Superior temporal gyrus (tissue), 1 donor: Measurements from ENCODE around the gene SP6.

Experiments
- DNase-seq: peaks from one replicate; pipeline ENCODE4 v3.0.0-alpha.2; 2016; ENCODE audit errors: extremely low spot score

SP6 gene

DNA sequence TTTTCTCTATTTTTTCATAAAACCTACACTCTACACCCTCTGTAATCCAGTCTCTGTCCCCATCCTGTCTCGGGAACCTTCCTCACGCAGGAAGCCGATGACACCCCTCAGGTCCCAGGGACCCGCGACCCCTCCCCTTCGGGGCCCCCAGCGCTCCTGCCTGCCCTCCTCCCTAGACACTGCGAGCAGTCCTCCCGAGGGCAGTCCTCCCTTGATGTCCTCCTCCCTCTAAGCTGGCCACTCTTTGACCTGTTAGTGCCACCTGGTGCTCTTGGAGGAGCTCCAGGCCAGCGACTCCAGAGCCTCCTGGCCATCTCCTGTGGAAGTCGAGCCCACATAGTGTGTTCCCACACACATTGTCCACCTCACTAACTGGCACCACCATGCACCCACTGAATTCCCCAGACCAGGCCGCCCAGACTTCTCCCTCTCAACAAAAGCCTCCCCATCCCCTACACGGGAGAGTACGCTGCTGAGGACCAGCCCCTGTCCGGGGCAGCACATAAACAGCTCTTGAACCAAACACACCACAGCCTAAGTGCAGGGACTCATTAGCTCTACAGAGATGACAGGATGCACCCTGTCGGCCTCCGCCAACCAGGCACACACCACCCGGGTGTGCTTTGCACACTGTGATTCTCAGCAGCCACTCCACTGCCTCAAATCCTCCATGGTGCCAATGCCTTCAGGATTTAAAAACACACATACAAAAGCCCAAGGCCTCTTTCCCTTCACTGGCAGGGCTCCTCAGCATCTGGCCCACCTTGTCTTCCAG, 38.6 kb downstream of the SP6 start:
- DNase-seq, result no peak

- DNase-seq, result no peak
Measured at GRCh38 chr17:47811709-47812108, 39.3 kb downstream of the SP6 start.

DNA sequence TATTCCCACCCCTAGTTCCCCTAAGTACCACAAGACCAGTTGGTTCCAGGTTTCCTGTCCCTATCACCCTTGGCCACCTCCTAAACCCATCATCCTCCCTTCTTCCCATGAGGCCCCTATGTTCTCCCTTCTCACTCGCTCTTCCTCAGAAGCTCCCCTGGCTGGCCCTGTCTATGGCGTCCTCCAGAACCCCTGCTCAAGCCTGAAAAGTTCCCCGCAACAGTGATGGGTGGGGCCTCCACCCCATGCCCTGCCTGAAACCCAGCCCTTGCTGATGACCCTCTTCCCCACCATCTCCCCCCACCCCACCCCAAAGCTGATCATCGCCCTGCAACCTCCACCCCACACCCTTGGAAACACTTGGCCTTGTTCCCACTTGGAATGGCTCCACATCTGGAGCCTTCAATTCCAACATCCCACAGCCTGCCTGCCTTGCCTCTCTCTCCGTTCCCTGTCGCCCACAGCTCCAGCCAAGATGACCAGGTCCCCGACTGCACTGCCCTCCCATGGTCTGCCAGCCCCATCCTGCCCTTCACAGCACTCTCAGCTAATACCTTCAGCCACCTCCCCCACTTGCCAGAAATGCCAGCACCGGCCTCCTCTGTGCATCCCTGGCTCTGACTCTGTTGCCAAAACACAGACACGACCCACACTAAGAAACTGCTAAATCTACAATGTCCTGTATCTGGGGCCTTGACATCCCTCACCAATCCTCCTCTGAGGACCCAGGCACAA, 39.9 kb downstream of the SP6 start:
- no peak for DNase-seq

DNA sequence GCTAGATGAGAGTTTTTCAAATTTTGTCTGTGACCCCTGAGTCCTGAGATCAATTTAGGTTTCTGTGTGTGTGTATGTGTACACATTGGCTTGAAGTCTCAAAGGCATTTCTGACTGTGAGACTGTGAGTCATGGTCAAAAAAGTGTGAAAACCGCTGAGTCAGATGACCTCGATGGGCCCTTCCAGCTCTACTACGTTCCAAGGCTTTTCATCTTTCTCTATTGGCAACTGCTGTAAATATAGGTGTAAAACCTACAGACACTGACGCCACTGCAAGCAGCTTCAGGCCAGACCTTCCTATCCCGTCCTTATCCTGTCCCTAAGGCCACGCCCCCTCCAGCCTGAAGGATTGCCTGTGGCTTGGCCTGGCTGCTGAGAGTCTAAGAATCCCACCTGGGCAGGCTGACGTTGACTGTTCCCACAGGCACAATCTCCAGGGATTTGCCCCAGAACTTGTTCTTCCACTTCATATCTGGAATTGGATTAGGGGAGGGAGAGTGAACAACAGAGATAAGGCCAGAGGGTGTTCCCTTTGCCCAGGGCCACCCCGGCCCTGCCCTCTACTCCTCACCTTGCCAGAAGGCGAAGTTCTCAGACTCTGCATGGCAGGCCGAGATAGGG, 40.7 kb downstream of the SP6 start:
- no peak for DNase-seq

GRCh38 chr17:47808830-47809480, 42.0 kb downstream of the SP6 start:
- no peak for DNase-seq

DNA sequence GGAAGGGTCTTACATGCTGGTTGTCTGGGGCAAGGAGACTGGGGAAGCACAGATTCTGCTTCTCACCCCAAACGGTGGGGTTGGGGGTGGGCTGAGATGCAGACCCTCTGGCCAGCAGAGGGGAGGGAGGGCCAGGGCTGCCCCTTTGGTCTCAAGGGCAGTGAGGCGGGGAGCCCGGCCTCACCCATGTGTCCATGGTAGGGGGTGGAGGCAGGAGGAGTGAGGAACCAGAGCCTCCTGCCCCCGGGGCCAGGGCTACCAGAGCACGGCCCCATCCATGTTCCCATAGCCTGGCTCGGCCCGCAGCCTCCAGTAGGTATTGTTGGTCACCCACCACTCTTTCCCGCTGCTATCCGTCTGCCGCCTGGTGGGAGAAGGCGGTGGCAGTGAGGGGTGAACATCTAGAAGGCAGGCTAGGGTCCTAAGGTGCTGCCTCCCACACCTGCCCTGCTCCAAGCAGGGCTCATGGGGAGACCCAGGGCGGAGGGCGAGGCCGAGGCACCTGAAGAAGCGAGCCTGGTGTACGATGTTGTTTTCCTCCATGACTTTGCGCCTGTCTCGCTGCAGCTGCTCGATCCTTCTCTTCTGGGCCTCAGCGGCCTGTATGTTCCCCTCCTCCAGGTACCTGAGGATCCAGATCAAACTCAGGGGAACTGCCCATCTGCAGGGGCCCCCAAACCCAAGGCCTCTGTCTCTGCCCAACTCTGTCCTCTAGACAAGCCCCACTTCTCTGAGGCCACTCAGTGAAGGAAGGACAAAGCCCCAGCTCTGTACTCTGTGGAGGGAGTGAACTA, 42.7 kb downstream of the SP6 start:
- no peak for DNase-seq

- no peak for DNase-seq
Measured at GRCh38 chr17:47807421-47807820, 43.5 kb downstream of the SP6 start.

DNA sequence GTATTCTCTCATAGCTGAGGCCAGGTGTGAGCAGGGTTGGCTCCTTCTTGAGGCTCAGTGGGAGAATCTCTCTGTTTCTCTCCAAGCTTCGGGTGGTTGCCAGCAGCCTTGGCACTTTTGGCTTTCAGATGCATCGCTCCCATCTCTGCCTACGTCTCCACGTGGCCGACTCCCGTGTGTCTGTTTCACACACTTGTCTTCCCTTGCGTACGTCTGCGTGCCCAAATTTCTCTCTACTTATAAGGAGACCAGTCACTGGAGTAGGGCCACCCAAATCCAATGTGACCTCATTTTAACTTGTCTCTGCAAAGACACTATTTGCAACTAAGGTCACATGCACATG, 44.1 kb downstream of the SP6 start:
- peak; percentile 44 for DNase-seq

GRCh38 chr17:47806026-47806912, 44.7 kb downstream of the SP6 start:
- DNase-seq, result no peak

DNA sequence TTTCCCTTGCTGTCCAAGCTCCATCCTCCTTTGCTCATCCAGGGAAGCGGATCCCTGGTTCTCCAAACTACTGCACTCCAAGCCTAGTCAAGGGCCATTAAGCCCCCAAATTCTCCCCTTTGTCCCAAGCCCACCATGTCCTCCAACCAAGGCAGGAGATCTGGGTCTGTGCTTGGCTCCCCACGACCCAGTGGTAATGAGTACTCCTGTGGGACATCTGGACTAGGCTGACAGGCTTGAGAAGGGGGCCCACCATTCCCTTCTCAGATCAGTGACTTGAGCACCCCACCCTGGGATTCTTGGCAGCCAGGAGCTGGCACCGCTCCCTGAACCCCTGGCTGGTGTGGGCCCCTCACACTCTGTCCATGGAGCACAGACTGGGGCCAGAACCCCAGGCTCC, 46.5 kb downstream of the SP6 start:
- DNase-seq, result no peak

DNA sequence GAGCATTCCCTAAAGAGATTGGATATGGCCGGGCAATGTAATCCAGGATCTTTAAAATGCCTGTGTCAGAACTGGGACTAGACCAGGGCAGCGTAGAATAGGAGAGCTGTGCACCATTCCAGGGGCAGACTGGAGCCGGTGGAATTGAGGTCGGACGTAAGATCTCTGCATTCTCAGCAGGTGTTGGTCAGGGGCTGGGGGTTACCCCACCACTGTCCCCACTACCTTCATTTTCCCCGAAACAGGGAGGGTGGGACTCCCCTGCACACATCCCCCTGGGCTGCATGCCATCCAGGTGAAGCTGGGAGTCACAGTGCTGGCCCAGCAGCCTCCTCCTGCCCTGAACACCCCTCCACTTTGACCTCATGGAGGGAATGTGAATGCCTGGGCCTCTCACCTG, 47.2 kb downstream of the SP6 start:
- DNase-seq, result no peak

DNA sequence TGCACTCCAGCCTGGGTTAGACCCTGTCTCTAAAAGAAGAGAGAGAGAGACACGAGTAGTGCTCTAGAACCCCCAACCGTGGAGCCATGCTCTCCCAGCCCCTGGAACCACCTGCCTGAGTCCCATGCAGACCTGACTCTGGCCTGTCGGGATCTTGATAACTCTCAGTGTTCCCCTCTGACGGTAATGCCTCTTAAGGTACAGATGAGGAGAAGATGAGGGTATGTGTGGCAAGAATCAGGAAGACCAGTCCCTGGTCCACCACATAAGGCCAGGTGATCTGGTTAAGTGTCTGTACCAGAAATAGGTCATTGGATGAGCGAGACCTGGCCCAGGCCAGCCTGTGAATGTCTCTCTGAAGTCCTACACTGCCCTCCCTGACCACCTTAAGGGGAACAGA, 47.8 kb downstream of the SP6 start:
- no peak for DNase-seq

DNA sequence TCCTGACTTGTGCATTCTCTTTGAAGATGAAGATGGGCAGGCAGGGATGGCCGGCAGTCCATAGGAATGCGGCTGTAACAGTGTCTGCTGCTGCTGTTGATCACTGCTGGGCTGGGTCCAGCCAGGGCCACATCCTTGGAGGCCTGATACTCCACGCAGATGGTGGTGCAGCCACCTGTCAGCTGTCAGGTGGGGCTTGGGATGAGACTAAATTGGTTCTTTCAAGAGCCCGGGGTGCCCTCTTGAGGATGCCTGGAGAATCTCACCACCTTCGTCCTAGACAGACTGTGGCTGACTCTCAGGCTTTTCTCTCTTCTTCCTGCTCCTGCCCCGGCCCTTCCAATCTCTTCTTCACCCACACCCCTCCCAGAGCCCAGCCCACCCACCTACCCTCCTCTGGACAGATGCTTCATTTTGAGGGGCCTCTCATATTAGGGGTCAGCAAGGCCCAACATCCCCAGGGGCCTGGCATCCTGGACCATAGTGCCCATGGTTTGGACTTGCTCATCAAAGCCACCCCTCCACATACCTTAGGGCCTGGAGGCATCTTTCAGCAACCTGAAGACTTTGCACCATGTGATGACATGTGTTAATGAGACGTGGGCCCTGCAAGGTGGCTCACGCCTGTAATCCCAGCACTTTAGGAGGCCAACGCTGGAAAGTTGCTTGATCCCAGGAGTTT, 48.5 kb downstream of the SP6 start:
- peak; percentile 54 for DNase-seq

- no peak for DNase-seq
Measured at GRCh38 chr17:47801906-47802305, 49.1 kb downstream of the SP6 start.

DNA sequence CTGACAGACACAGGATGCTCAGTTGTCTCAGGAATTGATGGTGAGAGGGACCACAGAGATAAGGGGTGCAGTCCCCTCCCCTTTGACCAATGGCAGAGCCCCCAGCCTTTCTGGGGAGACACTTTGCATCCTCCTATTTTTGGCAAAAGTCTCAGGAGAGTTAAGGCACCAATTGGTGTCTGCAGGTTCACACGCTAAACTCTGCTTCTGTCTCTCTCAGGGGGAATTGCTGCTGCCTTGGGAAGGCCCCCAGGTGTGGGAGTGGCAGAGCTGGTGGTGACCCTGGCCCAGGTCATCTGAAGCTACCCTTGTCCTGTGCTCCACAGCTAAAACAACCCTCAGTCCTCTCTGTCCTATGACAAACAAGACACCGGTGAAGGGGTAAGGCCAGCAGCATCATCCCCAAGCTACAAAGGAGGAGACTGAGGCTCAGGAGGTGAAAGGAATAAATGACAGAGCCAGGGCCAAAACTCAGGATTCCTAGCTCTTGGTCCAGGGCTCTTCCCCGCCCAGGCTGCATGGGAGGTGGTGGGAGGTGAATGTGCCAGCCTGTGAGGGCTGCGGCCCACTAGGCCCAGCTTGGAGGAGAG, 49.7 kb downstream of the SP6 start:
- no peak for DNase-seq

DNA sequence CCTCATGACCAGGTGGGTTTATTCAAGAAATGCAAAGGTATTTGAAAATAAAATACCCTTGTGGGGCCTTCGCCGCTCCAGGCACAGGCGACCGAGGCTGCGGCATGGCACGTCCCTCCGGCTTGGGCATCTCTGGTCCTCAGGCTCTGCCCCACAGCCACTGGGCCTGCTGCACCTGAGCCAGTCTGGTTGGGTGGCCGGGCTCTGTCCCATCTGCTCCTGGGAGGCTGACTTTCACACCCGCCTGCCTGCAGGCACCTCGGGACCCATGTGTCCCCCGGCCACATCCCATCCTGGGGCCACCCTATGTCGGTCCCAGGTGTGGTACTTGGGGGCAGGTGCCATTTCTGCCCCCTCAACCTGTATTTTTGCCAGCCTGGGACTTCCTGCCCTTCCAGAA, 50.3 kb downstream of the SP6 start:
- DNase-seq, result no peak

DNA sequence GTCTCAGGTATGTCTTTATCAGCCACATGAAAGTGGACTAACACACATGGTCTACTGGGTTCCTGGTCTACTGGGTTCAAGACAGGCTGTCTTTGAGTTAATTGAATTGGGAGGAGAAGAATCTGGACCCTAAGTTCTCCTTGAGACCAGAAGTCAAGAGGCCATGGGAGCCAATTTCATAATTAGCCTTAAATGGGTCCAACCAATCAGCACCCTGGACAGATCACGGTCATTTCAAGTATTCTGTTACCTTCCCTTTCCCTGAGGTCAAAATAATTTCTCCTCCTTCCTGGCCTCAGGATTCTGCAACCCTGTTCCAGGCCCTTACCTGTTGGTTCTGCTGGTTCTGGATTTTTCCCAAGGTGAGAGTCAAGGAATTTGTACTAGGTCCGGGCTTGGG, 53.2 kb downstream of the SP6 start:
- no peak for DNase-seq
